ENCODE data around the gene ZNF592. TPM values are rescaled to one million over a fixed set of nuclear protein-coding genes. Genes with fewer than 3 reads are reported as not detected.

The ZNF592 gene
- total and polyA plus RNA-seq, 9 of the 15 experiments (the other 6 are each of a cell fraction or from before 2014, with no cell fraction given): 0.88 to 23.8 (median 7.4) TPM

DNA sequence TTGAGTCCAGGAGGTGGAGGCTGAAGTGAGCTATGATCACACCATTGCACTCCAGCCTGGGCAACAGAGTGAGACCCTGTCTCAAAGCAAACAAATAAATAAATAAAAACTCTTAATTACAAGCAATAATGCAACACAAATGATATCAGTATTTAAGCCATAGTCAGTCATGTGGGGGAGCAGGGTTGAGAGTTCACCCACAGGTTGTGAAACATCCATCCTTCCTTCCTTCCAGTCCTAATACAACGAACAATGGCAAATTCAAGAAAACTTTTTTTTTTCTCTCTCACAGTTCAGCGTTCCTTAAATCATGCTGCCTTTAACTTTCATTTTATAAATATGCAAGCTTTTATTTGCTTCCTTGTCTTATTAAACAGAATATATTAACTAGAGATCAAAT, 24.1 kb downstream of the ZNF592 start:
- ChIA-PET POLR2A (interaction anchor here (0.6 to 1.1 kb wide), 4 partner anchors 12 to 202 kb away, joined by 3 to 5 read pairs (median 3); no protein-coding TSS in a partner anchor), CTCF (ENCODE audit: low intra/inter-chr PET ratio) (no interaction called here)
- Histone ChIP-seq H3K4me2 (ENCODE audit: insufficient read depth, low read length) (no peak overlapping the region), H3K4me3 (no peak overlapping the region), H3K27me3 (ENCODE audit: control insufficient read depth in 2 of 2, insufficient read depth in 2 of 2, low read length in 2 of 2) (no peaks in the 10 kb centered on the region), H3K79me2 (ENCODE audit: control insufficient read depth, insufficient read depth, low read length) (peaks cover 30% of the 10 kb centered on the region; the same call in 2 of the 3 replicates), H3K36me3 (ENCODE audit: control insufficient read depth, insufficient read depth, low read length) (peaks cover 52% of the 10 kb centered on the region; the same call in 2 of the 3 replicates), H3K9me3 (replicated peaks; ENCODE audit: control insufficient read depth, insufficient read depth, low read depth, low read length) (no peaks in the 10 kb centered on the region), H3K27ac (ENCODE audit: extremely low read depth, low read depth, low read length) (no peak overlapping the region), H3K9ac (ENCODE audit: insufficient read depth in 1 of 2, low read depth in 2 of 2, low read length in 2 of 2) (no peak overlapping the region), H4K20me1 (replicated peaks; ENCODE audit: control insufficient read depth, insufficient read depth, low read length) (peaks cover 5% of the 10 kb centered on the region; the same call in 1 of the 2 replicates), H2AFZ (ENCODE audit: low read depth, low read length) (no peak overlapping the region), H3K9me1 (ENCODE audit: control insufficient read depth, insufficient read depth, low read length) (no peaks in the 10 kb centered on the region), H3K4me1 (replicated peaks in 1 of 2; ENCODE audit: control insufficient read depth in 2 of 2, insufficient read depth in 2 of 2, low read length in 2 of 2) (no peaks in the 10 kb centered on the region)
- FAIRE-seq (no peak), ATAC-seq (no peak), DNase-seq (ENCODE audit: extremely low read depth in 1 of 4, low spot score in 3 of 4) (no peak)
- WGBS (ENCODE audit: insufficient coverage, low coverage, missing lambda C conversion rate): 82% methylated on average over 2 of the region's 2 CpGs
- TF ChIP-seq POLR2G (IDR thresholded peaks at IDR 0.05; ENCODE audit: low read depth, low read length) (no peak), POLR2A (conservative IDR thresholded peaks at IDR 0.05) (no peak), HNRNPL (IDR thresholded peaks at IDR 0.05; ENCODE audit: low read depth, low read length) (no peak), ATF1 (CRISPR knock-in tag; IDR thresholded peaks at IDR 0.05) (no peak), ATF1 (tag; IDR thresholded peaks at IDR 0.05) (no peak), TBL1XR1 (IDR thresholded peaks at IDR 0.05; ENCODE audit: low read length in 2 of 2) (no peak), ZNF263 (CRISPR knock-in tag; IDR thresholded peaks at IDR 0.05; ENCODE audit: borderline replicate concordance) (no peak)
- TF ChIP-seq, protein P1, sequence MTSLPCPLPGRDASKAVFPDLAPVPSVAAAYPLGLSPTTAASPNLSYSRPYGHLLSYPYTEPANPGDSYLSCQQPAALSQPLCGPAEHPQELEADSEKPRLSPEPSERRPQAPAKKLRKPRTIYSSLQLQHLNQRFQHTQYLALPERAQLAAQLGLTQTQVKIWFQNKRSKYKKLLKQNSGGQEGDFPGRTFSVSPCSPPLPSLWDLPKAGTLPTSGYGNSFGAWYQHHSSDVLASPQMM (CRISPR knock-in tag; IDR thresholded peaks at IDR 0.05): no peak
- no TSS peak for BruUV-seq (replicated peaks)
- intact Hi-C loops (cut with micrococcal nuclease) (no loop called here), in situ Hi-C loops (cut with MboI) (no loop called here)

Data from K562 (cell line).